ENCODE measurements around the gene SERPINB6. TPM values are rescaled to one million over a fixed set of nuclear protein-coding genes. Genes with fewer than 3 reads are reported as not detected.

SERPINB6 gene
- total and polyA plus RNA-seq, 9 of the 15 experiments (the other 6 are each of a cell fraction or from before 2014, with no cell fraction given), result 86.6 to 211 (median 143) TPM

- DNase-seq (ENCODE audit: extremely low read depth in 1 of 4, low spot score in 3 of 4) (no peak), ATAC-seq (no peak), FAIRE-seq (no peak)
- no peaks in the 10 kb centered on the region; the same call in 1 of the 2 replicates for H3K9me3 ChIP-seq (replicated peaks; ENCODE audit: control insufficient read depth, insufficient read depth, low read depth, low read length)
- ChIA-PET CTCF (ENCODE audit: low intra/inter-chr PET ratio) (no interaction called here), POLR2A (interaction anchor here (0.6 to 9.0 kb wide), 27 partner anchors 10 to 454 kb away, joined by 3 to 95 read pairs (median 4); partner anchors contain the start of genes NQO2, RIPK1, SERPINB1 and SERPINB6)
- BruUV-seq (replicated peaks), result no TSS peak
- in situ Hi-C loops (cut with MboI) (loop anchor here (10.0 kb wide), 2 partner anchors 134 to 264 kb away; partner anchors contain the start of gene PSMG4), intact Hi-C loops (cut with micrococcal nuclease) (loop anchor here (10.0 kb wide), 1 partner anchor 264 kb away; the partner anchor contains the start of gene PSMG4)
- no peaks in the 10 kb centered on the region for H3K9me1 ChIP-seq (ENCODE audit: control insufficient read depth, insufficient read depth, low read length)
- under 1% methylated on average over 10 of the region's 10 CpGs for WGBS (ENCODE audit: insufficient coverage, low coverage, missing lambda C conversion rate)
- H3K9ac ChIP-seq (ENCODE audit: insufficient read depth in 1 of 2, low read depth in 2 of 2, low read length in 2 of 2), result peak overlapping the region; percentile 94 to 97
- no peaks in the 10 kb centered on the region for H3K27me3 ChIP-seq (ENCODE audit: control insufficient read depth in 2 of 2, insufficient read depth in 2 of 2, low read length in 2 of 2)
- peak overlapping the region; percentile 99 for H3K27ac ChIP-seq (ENCODE audit: extremely low read depth, low read depth, low read length)
- H3K36me3 ChIP-seq (ENCODE audit: control insufficient read depth, insufficient read depth, low read length), result peaks cover 9% of the 10 kb centered on the region; the same call in 1 of the 3 replicates
- H3K4me3 ChIP-seq, result peak overlapping the region; percentile 71
- H3K79me2 ChIP-seq (ENCODE audit: control insufficient read depth, insufficient read depth, low read length), result peaks cover 28% of the 10 kb centered on the region
- H3K4me1 ChIP-seq (replicated peaks in 1 of 2; ENCODE audit: control insufficient read depth in 2 of 2, insufficient read depth in 2 of 2, low read length in 2 of 2), result peaks cover 45 to 46% of the 10 kb centered on the region in 2 experiments
- H2AFZ ChIP-seq (ENCODE audit: low read depth, low read length), result peak overlapping the region; percentile 44
- H3K4me2 ChIP-seq (ENCODE audit: insufficient read depth, low read length), result peak overlapping the region; percentile 95
- no peaks in the 10 kb centered on the region for H4K20me1 ChIP-seq (replicated peaks; ENCODE audit: control insufficient read depth, insufficient read depth, low read length)
- TF ChIP-seq POLR2H (tag; IDR thresholded peaks at IDR 0.05; ENCODE audit: low read depth), result peak; percentile 12
- no peak for TF ChIP-seq ZNF175 (CRISPR knock-in tag; IDR thresholded peaks at IDR 0.05; ENCODE audit: low read depth)
- 0 out of 2 replicates have a peak, but pooled peaks have one; percentile 8 for TF ChIP-seq ZNF197 (CRISPR knock-in tag; IDR thresholded peaks at IDR 0.05; ENCODE audit: low read depth)
- TF ChIP-seq ZNF668 (CRISPR knock-in tag; IDR thresholded peaks at IDR 0.05), result no peak
- 0 out of 2 replicates have a peak, but pooled peaks have one; percentile 51 for TF ChIP-seq ZNF589 (CRISPR knock-in tag; IDR thresholded peaks at IDR 0.05; ENCODE audit: low read depth)
- TF ChIP-seq ARID1B (IDR thresholded peaks at IDR 0.05), result peak; percentile 40
- no peak for TF ChIP-seq GABPB2 (CRISPR knock-in tag; conservative IDR thresholded peaks at IDR 0.05)
- TF ChIP-seq ZNF140 (CRISPR knock-in tag; IDR thresholded peaks at IDR 0.05), result no peak
- TF ChIP-seq SMARCA4 (IDR thresholded peaks at IDR 0.05), result 0 out of 2 replicates have a peak, but pooled peaks have one; percentile 14
- 0 out of 2 replicates have a peak, but pooled peaks have one; percentile 11 for TF ChIP-seq CREB3L1 (IDR thresholded peaks at IDR 0.05; ENCODE audit: borderline replicate concordance, low read depth)
- TF ChIP-seq KDM5B (IDR thresholded peaks at IDR 0.05; ENCODE audit: insufficient replicate concordance, low read depth, low read length), result peak; percentile 30
- no peak for TF ChIP-seq HDAC6 (IDR thresholded peaks at IDR 0.05; ENCODE audit: low read depth, low read length)
- 0 out of 2 replicates have a peak, but pooled peaks have one; percentile 17 for TF ChIP-seq DPF2 (IDR thresholded peaks at IDR 0.05)
- peak; percentile 14; the same call in 1 of the 2 replicates for TF ChIP-seq RNF2 (IDR thresholded peaks at IDR 0.05)
- no peak for TF ChIP-seq PREB (CRISPR knock-in tag; IDR thresholded peaks at IDR 0.05)
These were observed 19.7 kb upstream of the SERPINB6 start for GRCh38 chr6:2990932-2991506.

Data from K562 (cell line).